DOHH2 (cell line): ENCODE results near the gene FAT2.

Source experiments
- H3F3A ChIP-seq: fragments of 200-600 bp; sonication (generic), shearing (Covaris generic); 2 replicates; pipeline ENCODE4 v1.6.0; 2016; ENCODE audit warnings: antibody characterized with exemption, mild to moderate bottlenecking; ENCODE audit not compliant: control insufficient read depth, insufficient read depth
- H3K27ac ChIP-seq: fragments of 200-600 bp; sonication (generic); 2 replicates; pipeline ENCODE4 v1.5.1; 2014; ENCODE audit warnings: low read depth, mild to moderate bottlenecking, low read length, moderate library complexity
- H3K27me3 ChIP-seq: fragments of 200-600 bp; sonication (generic); 2 replicates; pipeline ENCODE4 v1.6.1; 2014; ENCODE audit warnings: mild to moderate bottlenecking, low read length, mixed read lengths; ENCODE audit not compliant: control insufficient read depth
- H3K36me3 ChIP-seq: fragments of 200-600 bp; sonication (generic); 2 replicates; pipeline ENCODE4 v1.6.1; 2014; ENCODE audit warnings: mild to moderate bottlenecking, low read length, moderate library complexity, mixed read lengths; ENCODE audit not compliant: control insufficient read depth
- H3K4me1 ChIP-seq: fragments of 200-600 bp; sonication (generic); 2 replicates; pipeline ENCODE4 v1.6.1; 2014; ENCODE audit warnings: mild to moderate bottlenecking, low read length, mixed read lengths; ENCODE audit not compliant: control insufficient read depth
- H3K4me2 ChIP-seq: fragments of 200-600 bp; sonication (generic); 2 replicates; pipeline ENCODE4 v1.6.0; 2014; ENCODE audit warnings: mild to moderate bottlenecking, low read length, moderate library complexity
- H3K4me3 ChIP-seq: fragments of 200-600 bp; sonication (generic); 2 replicates; pipeline ENCODE4 v1.5.1; 2014; ENCODE audit warnings: mild to moderate bottlenecking, low read length, mixed read lengths
- H3K79me2 ChIP-seq: fragments of 200-600 bp; sonication (generic); 2 replicates; pipeline ENCODE4 v1.6.1; 2014; ENCODE audit warnings: mild to moderate bottlenecking, low read length, mixed read lengths; ENCODE audit not compliant: control insufficient read depth
- H3K9me2 ChIP-seq: fragments of 200-600 bp; sonication (generic); replicated peaks from 2 replicates; pipeline ENCODE4 v1.6.1; 2014; ENCODE audit warnings: mild to moderate bottlenecking, low read length, mixed read lengths; ENCODE audit not compliant: control insufficient read depth
- H3K9me3 ChIP-seq: fragments of 200-600 bp; sonication (generic); 2 replicates; pipeline ENCODE4 v1.6.1; 2014; ENCODE audit warnings: antibody characterized with exemption, low read length, mixed read lengths; ENCODE audit not compliant: control insufficient read depth, insufficient read depth
- H4K20me1 ChIP-seq: fragments of 200-600 bp; sonication (generic); 2 replicates; pipeline ENCODE4 v1.6.0; 2014; ENCODE audit warnings: low read depth, mild to moderate bottlenecking, antibody characterized with exemption, low read length, moderate library complexity; ENCODE audit not compliant: control insufficient read depth, insufficient read depth
- CTCF ChIP-seq: fragments of 200-600 bp; sonication (generic); IDR thresholded peaks from one replicate; pipeline ENCODE4 v1.5.1; 2014; ENCODE audit warnings: antibody characterized with exemption, mild to moderate bottlenecking, low read depth, low read length; ENCODE audit not compliant: poor library complexity, severe bottlenecking
- EZH2phosphoT487 ChIP-seq: fragments of 200-600 bp; sonication (generic); IDR thresholded peaks from 2 replicates; pipeline ENCODE4 v1.6.1; 2017; ENCODE audit warnings: borderline replicate concordance, mild to moderate bottlenecking, antibody characterized with exemption, low read length, moderate library complexity, mixed read lengths

FAT2 gene

GRCh38 chr5:151553130-151553670, 37.9 kb downstream of the FAT2 start:
- H3K4me3 ChIP-seq: no peak overlapping the region
- H3K9me3 ChIP-seq: no peaks in the 10 kb centered on the region
- H3K36me3 ChIP-seq: no peaks in the 10 kb centered on the region
- no peaks in the 10 kb centered on the region for H3F3A ChIP-seq
- no peak for TF ChIP-seq EZH2phosphoT487
- no peak for TF ChIP-seq CTCF
- H3K27ac ChIP-seq: no peak overlapping the region
- H3K9me2 ChIP-seq: no peaks in the 10 kb centered on the region
- no peaks in the 10 kb centered on the region for H4K20me1 ChIP-seq
- H3K4me1 ChIP-seq: peaks cover 16% of the 10 kb centered on the region
- H3K79me2 ChIP-seq: no peaks in the 10 kb centered on the region
- H3K4me2 ChIP-seq: no peak overlapping the region
- peaks cover 3% of the 10 kb centered on the region; the same call in 1 of the 2 replicates for H3K27me3 ChIP-seq

GRCh38 chr5:151551985-151552384, 39.1 kb downstream of the FAT2 start:
- Histone ChIP-seq H3K9me2 (no peaks in the 10 kb centered on the region), H3K27me3 (peaks cover 8% of the 10 kb centered on the region), H3F3A (no peaks in the 10 kb centered on the region), H3K9me3 (no peaks in the 10 kb centered on the region), H3K27ac (no peak overlapping the region), H3K4me3 (no peak overlapping the region), H4K20me1 (no peaks in the 10 kb centered on the region), H3K4me2 (no peak overlapping the region), H3K36me3 (no peaks in the 10 kb centered on the region), H3K79me2 (no peaks in the 10 kb centered on the region), H3K4me1 (peaks cover 11% of the 10 kb centered on the region)
- TF ChIP-seq CTCF (no peak), EZH2phosphoT487 (no peak)

- Histone ChIP-seq H3K79me2 (no peaks in the 10 kb centered on the region), H3K9me3 (no peaks in the 10 kb centered on the region), H3K4me2 (no peak overlapping the region), H3K27me3 (peaks cover 13% of the 10 kb centered on the region), H3K36me3 (no peaks in the 10 kb centered on the region), H3K4me3 (no peak overlapping the region), H3K4me1 (no peaks in the 10 kb centered on the region), H3K27ac (no peak overlapping the region), H3K9me2 (no peaks in the 10 kb centered on the region), H4K20me1 (no peaks in the 10 kb centered on the region), H3F3A (no peaks in the 10 kb centered on the region)
- TF ChIP-seq EZH2phosphoT487 (no peak), CTCF (no peak)
Measured at GRCh38 chr5:151550146-151550545, 41.0 kb downstream of the FAT2 start.

- Histone ChIP-seq H3K36me3 (no peaks in the 10 kb centered on the region), H4K20me1 (no peaks in the 10 kb centered on the region), H3K4me1 (no peaks in the 10 kb centered on the region), H3K27ac (no peak overlapping the region), H3K27me3 (peaks cover 13% of the 10 kb centered on the region), H3K4me2 (no peak overlapping the region), H3K79me2 (no peaks in the 10 kb centered on the region), H3F3A (no peaks in the 10 kb centered on the region), H3K4me3 (no peak overlapping the region), H3K9me3 (no peaks in the 10 kb centered on the region), H3K9me2 (no peaks in the 10 kb centered on the region)
- no peak for TF ChIP-seq EZH2phosphoT487
- no peak for TF ChIP-seq CTCF
Measured at GRCh38 chr5:151549713-151550112, 41.4 kb downstream of the FAT2 start.
